Measurements from ENCODE around the gene GBA2. TPM values are rescaled to one million over a fixed set of nuclear protein-coding genes. Genes with fewer than 3 reads are reported as not detected.

GBA2 gene
- 10 to 100 TPM; 68.4 to 81.4 TPM for total RNA-seq

- peak within 1 kb of the TSS; percentile 95 for H3K4me3 Mint-ChIP-seq
- H3K36me3 Mint-ChIP-seq: peaks cover 14% of the 10 kb centered on the region
- DNase-seq (ENCODE audit: low spot score): peak; percentile 88
- H3K4me1 Mint-ChIP-seq (ENCODE audit: low read depth in 2 of 2): peaks cover 35 to 48% of the 10 kb centered on the region in 2 donors
- peak; percentile 94 for ATAC-seq
- no peaks in the 10 kb centered on the region for H3K9me3 Mint-ChIP-seq
- no peaks in the 10 kb centered on the region for H3K27me3 Mint-ChIP-seq
- H3K27ac Mint-ChIP-seq: peak within 1 kb of the TSS; percentile 65 to 92
Measured at GRCh38 chr9:35748858-35749514, at the start of gene GBA2, which contains the start of gene RGP1. Gene GBA2 (minus strand): TSS chr9:35749228. CDS start chr9:35748704, 524 bp downstream. Gene RGP1 (plus strand): TSS chr9:35749287. CDS start chr9:35749756, 469 bp downstream.

GRCh38 chr9:35797311-35798109 lies 48.5 kb upstream of the GBA2 start:
- no peaks in the 10 kb centered on the region for H3K36me3 Mint-ChIP-seq
- H3K9me3 Mint-ChIP-seq: no peaks in the 10 kb centered on the region
- peak overlapping the region in 1 of 2 donors; percentile 12 for H3K27ac Mint-ChIP-seq
- no peak for DNase-seq (ENCODE audit: low spot score)
- no peaks in the 10 kb centered on the region for H3K27me3 Mint-ChIP-seq
- H3K4me1 Mint-ChIP-seq (ENCODE audit: low read depth in 2 of 2): peaks cover 16 to 19% of the 10 kb centered on the region in 2 donors
- H3K4me3 Mint-ChIP-seq: no peak overlapping the region
- no peak for ATAC-seq

- no peak for ATAC-seq
- DNase-seq (ENCODE audit: low spot score): no peak
- Mint-ChIP-seq H3K36me3 (no peaks in the 10 kb centered on the region), H3K27me3 (no peaks in the 10 kb centered on the region), H3K4me3 (no peak overlapping the region), H3K4me1 (ENCODE audit: low read depth in 2 of 2) (peaks cover 16 to 19% of the 10 kb centered on the region in 2 donors), H3K9me3 (no peaks in the 10 kb centered on the region), H3K27ac (no peak overlapping the region)
Measured at GRCh38 chr9:35795695-35796094, 46.7 kb upstream of the GBA2 start.

GRCh38 chr9:35793461-35793860 lies 44.4 kb upstream of the GBA2 start:
- H3K36me3 Mint-ChIP-seq: no peaks in the 10 kb centered on the region
- ATAC-seq (no peak), DNase-seq (ENCODE audit: low spot score) (no peak)
- H3K4me1 Mint-ChIP-seq (ENCODE audit: low read depth in 2 of 2): peaks cover 17 to 19% of the 10 kb centered on the region in 2 donors
- no peak overlapping the region for H3K4me3 Mint-ChIP-seq
- H3K27ac Mint-ChIP-seq: no peak overlapping the region
- no peaks in the 10 kb centered on the region for H3K27me3 Mint-ChIP-seq
- no peaks in the 10 kb centered on the region for H3K9me3 Mint-ChIP-seq

- no peak overlapping the region for H3K27ac Mint-ChIP-seq
- ATAC-seq: no peak
- H3K4me3 Mint-ChIP-seq: no peak overlapping the region
- no peaks in the 10 kb centered on the region for H3K27me3 Mint-ChIP-seq
- H3K9me3 Mint-ChIP-seq: no peaks in the 10 kb centered on the region
- DNase-seq (ENCODE audit: low spot score): no peak
- H3K36me3 Mint-ChIP-seq: no peaks in the 10 kb centered on the region
- peaks cover 14 to 17% of the 10 kb centered on the region in 2 donors for H3K4me1 Mint-ChIP-seq (ENCODE audit: low read depth in 2 of 2)
Measured at GRCh38 chr9:35792826-35793225, 43.8 kb upstream of the GBA2 start.

- Mint-ChIP-seq H3K27ac (no peak overlapping the region), H3K9me3 (no peaks in the 10 kb centered on the region), H3K27me3 (no peaks in the 10 kb centered on the region), H3K4me1 (ENCODE audit: low read depth in 2 of 2) (peaks cover 11 to 17% of the 10 kb centered on the region in 2 donors), H3K4me3 (no peak overlapping the region), H3K36me3 (no peaks in the 10 kb centered on the region)
- no peak for DNase-seq (ENCODE audit: low spot score)
- no peak for ATAC-seq
Measured at GRCh38 chr9:35792024-35792813, 43.2 kb upstream of the GBA2 start.

- no peaks in the 10 kb centered on the region for H3K36me3 Mint-ChIP-seq
- H3K4me1 Mint-ChIP-seq (ENCODE audit: low read depth in 2 of 2): peaks cover 6 to 13% of the 10 kb centered on the region in 2 donors
- ATAC-seq (no peak), DNase-seq (ENCODE audit: low spot score) (no peak)
- no peak within 1 kb of the TSS for H3K4me3 Mint-ChIP-seq
- H3K27me3 Mint-ChIP-seq: no peaks in the 10 kb centered on the region
- H3K27ac Mint-ChIP-seq: no peak within 1 kb of the TSS
- H3K9me3 Mint-ChIP-seq: no peaks in the 10 kb centered on the region
Measured at GRCh38 chr9:35791297-35791921, 42.4 kb upstream of the GBA2 start, which contains the start of gene NPR2. Gene NPR2 (plus strand): TSS chr9:35791591. CDS start chr9:35792409, 818 bp downstream.

GRCh38 chr9:35790385-35791296 lies 41.6 kb upstream of the GBA2 start:
- H3K27me3 Mint-ChIP-seq: no peaks in the 10 kb centered on the region
- peaks cover 5% of the 10 kb centered on the region for H3K36me3 Mint-ChIP-seq
- ATAC-seq (peak; percentile 78 to 89), DNase-seq (ENCODE audit: low spot score) (peak; percentile 67)
- H3K4me1 Mint-ChIP-seq (ENCODE audit: low read depth in 2 of 2): peaks cover 6 to 13% of the 10 kb centered on the region in 2 donors
- no peak overlapping the region for H3K27ac Mint-ChIP-seq
- H3K4me3 Mint-ChIP-seq: no peak overlapping the region
- H3K9me3 Mint-ChIP-seq: no peaks in the 10 kb centered on the region

- Mint-ChIP-seq H3K27ac (no peak overlapping the region), H3K9me3 (no peaks in the 10 kb centered on the region), H3K4me1 (ENCODE audit: low read depth in 2 of 2) (peaks cover 6 to 10% of the 10 kb centered on the region in 2 donors), H3K4me3 (no peak overlapping the region), H3K36me3 (peaks cover 6% of the 10 kb centered on the region), H3K27me3 (no peaks in the 10 kb centered on the region)
- no peak for DNase-seq (ENCODE audit: low spot score)
- no peak for ATAC-seq
Measured at GRCh38 chr9:35790025-35790384, 41.0 kb upstream of the GBA2 start.

- Mint-ChIP-seq H3K27ac (no peak overlapping the region), H3K27me3 (no peaks in the 10 kb centered on the region)
- no peak for ATAC-seq
Measured at GRCh38 chr9:35789541-35789940, 40.5 kb upstream of the GBA2 start.

GRCh38 chr9:35783418-35783817 lies 34.4 kb upstream of the GBA2 start:
- H3K4me1 Mint-ChIP-seq (ENCODE audit: low read depth in 2 of 2): no peaks in the 10 kb centered on the region
- no peak for DNase-seq (ENCODE audit: low spot score)
- H3K27me3 Mint-ChIP-seq: no peaks in the 10 kb centered on the region
- H3K9me3 Mint-ChIP-seq: no peaks in the 10 kb centered on the region
- H3K27ac Mint-ChIP-seq: no peak overlapping the region
- no peak overlapping the region for H3K4me3 Mint-ChIP-seq
- no peak for ATAC-seq
- peaks cover 17% of the 10 kb centered on the region for H3K36me3 Mint-ChIP-seq

More at GRCh38 chr9:35789541-35789940, 40.5 kb upstream of the GBA2 start:
- Mint-ChIP-seq H3K36me3 (peaks cover 6% of the 10 kb centered on the region), H3K9me3 (no peaks in the 10 kb centered on the region), H3K4me3 (no peak overlapping the region), H3K4me1 (ENCODE audit: low read depth in 2 of 2) (peaks cover 5 to 10% of the 10 kb centered on the region in 2 donors)
- no peak for DNase-seq (ENCODE audit: low spot score)

GRCh38 chr9:35781066-35781465 lies 32.0 kb upstream of the GBA2 start:
- Mint-ChIP-seq H3K9me3 (no peaks in the 10 kb centered on the region), H3K27me3 (no peaks in the 10 kb centered on the region), H3K4me3 (no peak overlapping the region), H3K4me1 (ENCODE audit: low read depth in 2 of 2) (no peaks in the 10 kb centered on the region), H3K36me3 (peaks cover 16% of the 10 kb centered on the region), H3K27ac (no peak overlapping the region)
- ATAC-seq: no peak
- no peak for DNase-seq (ENCODE audit: low spot score)
